ENCODE results near the gene ANKRD12.

Gene ANKRD12

GRCh38 chr18:9189491-9189890 lies 52.9 kb downstream of the ANKRD12 start:
- no peak for TF ChIP-seq CTCF (IDR thresholded peaks at IDR 0.05; ENCODE audit: unreplicated experiment in 3 of 3)
- no peaks in the 10 kb centered on the region for H3K27me3 Mint-ChIP-seq (ENCODE audit: low read depth)
- no peak overlapping the region for H3K27ac Mint-ChIP-seq
- no peaks in the 10 kb centered on the region for H3K9me3 Mint-ChIP-seq
- peaks cover 43% of the 10 kb centered on the region for H3K36me3 Mint-ChIP-seq (ENCODE audit: low read depth)
- H3K4me3 Mint-ChIP-seq = no peak overlapping the region
- H3K4me1 Mint-ChIP-seq = no peaks in the 10 kb centered on the region

- no peak for TF ChIP-seq CTCF (IDR thresholded peaks at IDR 0.05; ENCODE audit: unreplicated experiment in 3 of 3)
- H3K27me3 Mint-ChIP-seq (ENCODE audit: low read depth) = no peaks in the 10 kb centered on the region
- no peaks in the 10 kb centered on the region for H3K4me1 Mint-ChIP-seq
- peaks cover 43% of the 10 kb centered on the region for H3K36me3 Mint-ChIP-seq (ENCODE audit: low read depth)
- H3K9me3 Mint-ChIP-seq = no peaks in the 10 kb centered on the region
- no peak overlapping the region for H3K4me3 Mint-ChIP-seq
- H3K27ac Mint-ChIP-seq = no peak overlapping the region
These were observed 55.2 kb downstream of the ANKRD12 start for GRCh38 chr18:9191658-9192256.

- no peaks in the 10 kb centered on the region for H3K9me3 Mint-ChIP-seq
- H3K27me3 Mint-ChIP-seq (ENCODE audit: low read depth) = no peaks in the 10 kb centered on the region
- no peak overlapping the region for H3K27ac Mint-ChIP-seq
- H3K4me1 Mint-ChIP-seq = no peaks in the 10 kb centered on the region
- no peak for TF ChIP-seq CTCF (IDR thresholded peaks at IDR 0.05; ENCODE audit: unreplicated experiment in 3 of 3)
- H3K36me3 Mint-ChIP-seq (ENCODE audit: low read depth) = peaks cover 43% of the 10 kb centered on the region
- H3K4me3 Mint-ChIP-seq = no peak overlapping the region
These were observed 56.5 kb downstream of the ANKRD12 start for GRCh38 chr18:9193031-9193430.

- TF ChIP-seq CTCF (IDR thresholded peaks at IDR 0.05; ENCODE audit: unreplicated experiment in 3 of 3) = no peak
- H3K4me1 Mint-ChIP-seq = peaks cover 18% of the 10 kb centered on the region
- H3K36me3 Mint-ChIP-seq (ENCODE audit: low read depth) = peaks cover 29% of the 10 kb centered on the region
- no peak overlapping the region for H3K27ac Mint-ChIP-seq
- H3K9me3 Mint-ChIP-seq = no peaks in the 10 kb centered on the region
- no peaks in the 10 kb centered on the region for H3K27me3 Mint-ChIP-seq (ENCODE audit: low read depth)
- no peak overlapping the region for H3K4me3 Mint-ChIP-seq
These were observed 60.0 kb downstream of the ANKRD12 start for GRCh38 chr18:9196568-9196967.

GRCh38 chr18:9199681-9200080 lies 63.1 kb downstream of the ANKRD12 start:
- H3K36me3 Mint-ChIP-seq (ENCODE audit: low read depth) = peaks cover 19% of the 10 kb centered on the region

More at GRCh38 chr18:9199681-9200080, 63.1 kb downstream of the ANKRD12 start:
- Mint-ChIP-seq H3K9me3 (no peaks in the 10 kb centered on the region), H3K4me1 (peaks cover 18% of the 10 kb centered on the region), H3K4me3 (no peak overlapping the region), H3K27me3 (ENCODE audit: low read depth) (no peaks in the 10 kb centered on the region), H3K27ac (peak overlapping the region; percentile 16 to 68 (median 29))
- TF ChIP-seq CTCF (IDR thresholded peaks at IDR 0.05; ENCODE audit: unreplicated experiment in 3 of 3) = no peak
